ENCODE data around the gene SPIN1. TPM values are rescaled to one million over a fixed set of nuclear protein-coding genes. Genes with fewer than 3 reads are reported as not detected.

Gene SPIN1
- total and polyA plus RNA-seq, 4 donors: 22.6 to 135 (median 35.3) TPM

DNA sequence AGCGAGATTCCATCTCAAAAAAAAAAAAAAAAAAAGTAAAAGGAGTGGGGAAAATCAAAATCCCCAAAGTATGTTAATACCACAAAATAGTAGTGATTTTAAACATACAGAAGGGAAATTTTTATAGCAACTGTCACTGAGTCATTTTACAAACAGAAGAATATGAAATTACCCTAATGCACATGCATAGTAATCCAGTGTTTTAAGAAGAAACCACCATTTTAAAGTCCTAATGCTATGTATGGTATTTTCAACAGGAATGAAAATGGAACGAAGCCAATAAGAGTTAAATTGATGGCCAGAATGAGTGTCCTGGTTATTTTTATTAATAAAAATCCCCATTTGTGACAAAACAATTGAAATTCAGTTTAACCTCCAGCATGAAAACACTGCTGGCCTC, 120.1 kb downstream of the SPIN1 start:
- ATAC-seq (ENCODE audit: insufficient read depth, low FRiP score): no peak
- no peak overlapping the region for H3K4me3 ChIP-seq
- peaks cover 0 to 4% (median 1%) of the 10 kb centered on the region in 4 donors for H3K9me3 ChIP-seq (ENCODE audit: control insufficient read depth in 4 of 4, insufficient read depth in 3 of 4, low read length in 3 of 4)
- no peak overlapping the region for H3K9ac ChIP-seq (ENCODE audit: insufficient read depth in 1 of 2, low read length in 2 of 2)
- no peaks in the 10 kb centered on the region for H3K36me3 ChIP-seq (ENCODE audit: control insufficient read depth in 4 of 4, insufficient read depth in 4 of 4, low read length in 4 of 4)
- 86 to 95% methylated on average over 1 to 2 of the region's 2 CpGs for WGBS, 2 donors
- no peaks in the 10 kb centered on the region for H3K27me3 ChIP-seq (ENCODE audit: control insufficient read depth in 3 of 3, insufficient read depth in 3 of 3, low read length in 2 of 3)
- TF ChIP-seq, protein P1, sequence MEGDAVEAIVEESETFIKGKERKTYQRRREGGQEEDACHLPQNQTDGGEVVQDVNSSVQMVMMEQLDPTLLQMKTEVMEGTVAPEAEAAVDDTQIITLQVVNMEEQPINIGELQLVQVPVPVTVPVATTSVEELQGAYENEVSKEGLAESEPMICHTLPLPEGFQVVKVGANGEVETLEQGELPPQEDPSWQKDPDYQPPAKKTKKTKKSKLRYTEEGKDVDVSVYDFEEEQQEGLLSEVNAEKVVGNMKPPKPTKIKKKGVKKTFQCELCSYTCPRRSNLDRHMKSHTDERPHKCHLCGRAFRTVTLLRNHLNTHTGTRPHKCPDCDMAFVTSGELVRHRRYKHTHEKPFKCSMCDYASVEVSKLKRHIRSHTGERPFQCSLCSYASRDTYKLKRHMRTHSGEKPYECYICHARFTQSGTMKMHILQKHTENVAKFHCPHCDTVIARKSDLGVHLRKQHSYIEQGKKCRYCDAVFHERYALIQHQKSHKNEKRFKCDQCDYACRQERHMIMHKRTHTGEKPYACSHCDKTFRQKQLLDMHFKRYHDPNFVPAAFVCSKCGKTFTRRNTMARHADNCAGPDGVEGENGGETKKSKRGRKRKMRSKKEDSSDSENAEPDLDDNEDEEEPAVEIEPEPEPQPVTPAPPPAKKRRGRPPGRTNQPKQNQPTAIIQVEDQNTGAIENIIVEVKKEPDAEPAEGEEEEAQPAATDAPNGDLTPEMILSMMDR (IDR thresholded peaks at IDR 0.05; ENCODE audit: control extremely low read depth, extremely low read depth): no peak
- H3K4me1 ChIP-seq (ENCODE audit: control insufficient read depth in 5 of 5, insufficient read depth in 5 of 5, low read length in 5 of 5): no peaks in the 10 kb centered on the region
- H3K27ac ChIP-seq (ENCODE audit: low read depth in 1 of 2, low read length in 1 of 2): no peak overlapping the region
- no peak for DNase-seq

DNA sequence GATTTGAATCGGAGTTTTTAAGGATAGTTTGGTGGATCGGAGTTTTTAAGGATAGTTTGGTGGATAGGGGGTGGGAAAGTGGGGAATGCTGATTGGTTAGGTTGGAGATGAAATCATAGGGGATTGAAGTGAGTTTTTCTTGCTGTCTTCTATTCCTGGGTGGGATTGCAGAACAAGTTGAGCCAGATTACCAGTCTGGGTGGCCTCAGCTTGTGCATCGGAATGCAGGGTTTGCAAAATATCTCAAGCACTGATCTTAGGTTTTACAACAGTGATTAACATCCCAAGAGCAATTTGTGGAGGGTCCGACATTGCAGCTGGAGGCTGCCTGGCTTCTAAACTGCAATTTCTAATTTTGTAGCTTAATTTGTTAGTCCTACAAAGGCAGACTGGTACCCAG, 123.7 kb downstream of the SPIN1 start:
- TF ChIP-seq, protein P1 (IDR thresholded peaks at IDR 0.05; ENCODE audit: control extremely low read depth, extremely low read depth): no peak
- H3K27ac ChIP-seq (ENCODE audit: low read depth in 1 of 2, low read length in 1 of 2): no peak overlapping the region
- no peak for ATAC-seq (ENCODE audit: insufficient read depth, low FRiP score)
- no peak for DNase-seq
- peaks cover 0 to 4% (median 1%) of the 10 kb centered on the region in 4 donors for H3K9me3 ChIP-seq (ENCODE audit: control insufficient read depth in 4 of 4, insufficient read depth in 3 of 4, low read length in 3 of 4)
- no peaks in the 10 kb centered on the region for H3K36me3 ChIP-seq (ENCODE audit: control insufficient read depth in 4 of 4, insufficient read depth in 4 of 4, low read length in 4 of 4)
- H3K27me3 ChIP-seq (ENCODE audit: control insufficient read depth in 3 of 3, insufficient read depth in 3 of 3, low read length in 2 of 3): no peaks in the 10 kb centered on the region
- H3K9ac ChIP-seq (ENCODE audit: insufficient read depth in 1 of 2, low read length in 2 of 2): no peak overlapping the region
- no peak overlapping the region for H3K4me3 ChIP-seq
- no peaks in the 10 kb centered on the region for H3K4me1 ChIP-seq (ENCODE audit: control insufficient read depth in 5 of 5, insufficient read depth in 5 of 5, low read length in 5 of 5)
- 77 to 86% methylated on average over 4 of the region's 4 CpGs for WGBS, 2 donors

DNA sequence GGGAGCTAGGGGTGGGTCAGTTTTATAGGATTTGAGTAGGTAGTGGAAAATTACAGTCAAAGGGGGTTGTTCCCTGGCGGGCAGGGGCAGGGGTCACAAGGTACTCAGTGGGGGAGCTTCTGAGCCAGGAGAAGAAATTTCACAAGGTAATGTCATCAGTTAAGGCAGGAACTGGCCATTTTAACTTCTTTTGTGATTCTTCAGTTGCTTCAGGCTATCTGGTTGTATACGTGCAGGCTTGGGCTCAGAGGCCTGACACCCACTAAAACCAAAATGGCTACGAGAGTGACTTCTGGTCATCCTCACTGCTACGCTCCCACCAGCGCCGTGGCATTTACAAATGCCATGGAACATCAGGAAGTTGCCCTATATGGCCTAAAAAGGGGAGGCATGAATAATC, 126.0 kb downstream of the SPIN1 start:
- Histone ChIP-seq H3K4me3 (no peak overlapping the region), H3K27ac (ENCODE audit: low read depth in 1 of 2, low read length in 1 of 2) (no peak overlapping the region), H3K4me1 (ENCODE audit: control insufficient read depth in 5 of 5, insufficient read depth in 5 of 5, low read length in 5 of 5) (no peaks in the 10 kb centered on the region), H3K9me3 (ENCODE audit: control insufficient read depth in 4 of 4, insufficient read depth in 3 of 4, low read length in 3 of 4) (no peaks in the 10 kb centered on the region), H3K9ac (ENCODE audit: insufficient read depth in 1 of 2, low read length in 2 of 2) (no peak overlapping the region), H3K27me3 (ENCODE audit: control insufficient read depth in 3 of 3, insufficient read depth in 3 of 3, low read length in 2 of 3) (no peaks in the 10 kb centered on the region), H3K36me3 (ENCODE audit: control insufficient read depth in 4 of 4, insufficient read depth in 4 of 4, low read length in 4 of 4) (no peaks in the 10 kb centered on the region)
- 96% methylated on average over 6 of the region's 6 CpGs for WGBS, 2 donors
- DNase-seq: no peak
- TF ChIP-seq, protein P1 (IDR thresholded peaks at IDR 0.05; ENCODE audit: control extremely low read depth, extremely low read depth): no peak
- ATAC-seq (ENCODE audit: insufficient read depth, low FRiP score): no peak

DNA sequence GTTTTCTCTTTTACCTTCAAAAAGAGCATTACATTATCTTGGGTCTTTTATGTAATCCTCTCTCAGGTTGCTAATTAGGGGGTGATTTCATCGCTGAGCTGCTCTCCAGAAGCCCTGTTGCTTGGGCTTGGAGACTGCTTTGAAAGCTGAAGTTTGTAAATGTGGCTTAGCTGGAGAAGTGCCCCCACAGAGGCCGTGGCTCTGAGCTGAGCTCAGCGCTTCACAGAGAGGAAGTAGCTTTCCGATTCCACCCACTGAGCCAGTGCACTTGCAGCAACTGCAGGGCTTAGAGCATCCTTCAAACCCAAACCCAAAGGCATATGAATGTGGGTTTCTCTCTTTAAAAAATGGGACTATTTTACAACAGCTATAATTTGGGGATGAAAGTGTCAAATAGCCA, 133.1 kb downstream of the SPIN1 start:
- H3K27ac ChIP-seq (ENCODE audit: low read depth in 1 of 2, low read length in 1 of 2): no peak overlapping the region
- TF ChIP-seq, protein P1 (IDR thresholded peaks at IDR 0.05; ENCODE audit: control extremely low read depth, extremely low read depth): no peak
- H3K4me3 ChIP-seq: no peak overlapping the region
- no peak for ATAC-seq (ENCODE audit: insufficient read depth, low FRiP score)
- H3K4me1 ChIP-seq (ENCODE audit: control insufficient read depth in 5 of 5, insufficient read depth in 5 of 5, low read length in 5 of 5): no peaks in the 10 kb centered on the region
- H3K9me3 ChIP-seq (ENCODE audit: control insufficient read depth in 4 of 4, insufficient read depth in 3 of 4, low read length in 3 of 4): no peaks in the 10 kb centered on the region
- DNase-seq: no peak
- WGBS, 2 donors: 16 to 27% methylated on average over 4 of the region's 4 CpGs
- no peak overlapping the region for H3K9ac ChIP-seq (ENCODE audit: insufficient read depth in 1 of 2, low read length in 2 of 2)
- H3K36me3 ChIP-seq (ENCODE audit: control insufficient read depth in 4 of 4, insufficient read depth in 4 of 4, low read length in 4 of 4): no peaks in the 10 kb centered on the region
- no peaks in the 10 kb centered on the region for H3K27me3 ChIP-seq (ENCODE audit: control insufficient read depth in 3 of 3, insufficient read depth in 3 of 3, low read length in 2 of 3)
